Brain pericyte (primary cell): ENCODE measurements around the gene GANC.
A peak's percentile ranks its signal among the peaks of the same experiment; 100 is the strongest.
"Not testable (repeated sequence)": the region's sequence is repeated elsewhere in the genome, so short reads cannot be mapped to it uniquely, and the experiment has no call there.

ENCODE experiments used
- DNase-seq: peaks from one replicate; pipeline ENCODE4 v3.0.0-alpha.2; 2012; ENCODE audit warnings: low read depth, low spot score

Gene GANC

GRCh38 chr15:42272939-42273899 lies at the start of gene GANC, which contains the start of gene TMEM87A:
Gene GANC, plus strand, starts transcription at chr15:42273201. Its CDS starts 1,281 bp downstream, at chr15:42274482.
Gene TMEM87A, minus strand, starts transcription at chr15:42273433. Its CDS starts 35 bp downstream, at chr15:42273398.
- peak; percentile 96 for DNase-seq

GRCh38 chr15:42226648-42227047 lies 46.4 kb upstream of the GANC start:
- DNase-seq: no peak

GRCh38 chr15:42228036-42228435 lies 45.0 kb upstream of the GANC start:
- no peak for DNase-seq

GRCh38 chr15:42228981-42229380 lies 44.0 kb upstream of the GANC start:
- not testable (repeated sequence) for DNase-seq

- no peak for DNase-seq
Observed at GRCh38 chr15:42231088-42231487, 41.9 kb upstream of the GANC start.

GRCh38 chr15:42232606-42233005 lies 40.4 kb upstream of the GANC start:
- no peak for DNase-seq

GRCh38 chr15:42233107-42233506 lies 39.9 kb upstream of the GANC start:
- no peak for DNase-seq

GRCh38 chr15:42239528-42240182 lies 33.3 kb upstream of the GANC start:
- no peak for DNase-seq

- DNase-seq: no peak
Observed at GRCh38 chr15:42240823-42241222, 32.2 kb upstream of the GANC start.

GRCh38 chr15:42253300-42253699 lies 19.7 kb upstream of the GANC start:
- DNase-seq: no peak

- DNase-seq: no peak
Observed at GRCh38 chr15:42264795-42265194, 8.2 kb upstream of the GANC start.

- no peak for DNase-seq
Observed at GRCh38 chr15:42267286-42267685, 5.7 kb upstream of the GANC start.

- DNase-seq: no peak
Observed at GRCh38 chr15:42270551-42270950, 2.5 kb upstream of the GANC start.

GRCh38 chr15:42270996-42271395 lies 2.0 kb upstream of the GANC start:
- DNase-seq: no peak

- no peak for DNase-seq
Observed at GRCh38 chr15:42273900-42274701, 1.1 kb downstream of the GANC start.

- no peak for DNase-seq
Observed at GRCh38 chr15:42274702-42274989, 1.6 kb downstream of the GANC start.

GRCh38 chr15:42275780-42276391 lies 2.9 kb downstream of the GANC start:
- no peak for DNase-seq

GRCh38 chr15:42276762-42277161 lies 3.8 kb downstream of the GANC start:
- no peak for DNase-seq

- no peak for DNase-seq
Observed at GRCh38 chr15:42279234-42279723, 6.3 kb downstream of the GANC start.

GRCh38 chr15:42282344-42282743 lies 9.3 kb downstream of the GANC start:
- no peak for DNase-seq

- DNase-seq: no peak
Observed at GRCh38 chr15:42282926-42283325, 9.9 kb downstream of the GANC start.
